ENCODE data around the gene SLX4IP. TPM values are rescaled to one million over a fixed set of nuclear protein-coding genes. Genes with fewer than 3 reads are reported as not detected.
A peak's percentile ranks its signal among the peaks of the same experiment; 100 is the strongest.
"Not testable (repeated sequence)": the region's sequence is repeated elsewhere in the genome, so short reads cannot be mapped to it uniquely, and the experiment has no call there.

The SLX4IP gene
- total RNA-seq, 1 donor from 2014 or later, result 6.3 TPM

DNA sequence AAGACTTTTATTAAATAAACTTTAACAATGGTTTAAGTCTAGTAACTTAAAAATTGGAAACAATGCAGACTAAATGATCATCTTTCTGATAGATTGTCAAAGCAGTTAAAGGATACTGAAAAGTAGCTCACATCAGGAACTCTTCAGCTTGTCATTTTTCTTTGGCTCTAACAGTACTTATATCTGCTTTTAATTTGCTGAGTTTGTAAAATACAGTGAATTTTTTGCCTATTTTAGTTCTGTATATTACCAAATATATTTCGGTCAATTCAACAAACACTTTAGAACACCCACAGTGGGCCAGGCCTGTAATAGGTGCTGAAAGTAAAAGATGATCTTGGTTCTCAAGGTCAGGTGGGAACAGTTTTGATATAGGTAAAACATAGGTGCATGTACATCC is 23.4 kb upstream of the SLX4IP start:
- intact Hi-C loops (cut with micrococcal nuclease), result no loop called here

DNA sequence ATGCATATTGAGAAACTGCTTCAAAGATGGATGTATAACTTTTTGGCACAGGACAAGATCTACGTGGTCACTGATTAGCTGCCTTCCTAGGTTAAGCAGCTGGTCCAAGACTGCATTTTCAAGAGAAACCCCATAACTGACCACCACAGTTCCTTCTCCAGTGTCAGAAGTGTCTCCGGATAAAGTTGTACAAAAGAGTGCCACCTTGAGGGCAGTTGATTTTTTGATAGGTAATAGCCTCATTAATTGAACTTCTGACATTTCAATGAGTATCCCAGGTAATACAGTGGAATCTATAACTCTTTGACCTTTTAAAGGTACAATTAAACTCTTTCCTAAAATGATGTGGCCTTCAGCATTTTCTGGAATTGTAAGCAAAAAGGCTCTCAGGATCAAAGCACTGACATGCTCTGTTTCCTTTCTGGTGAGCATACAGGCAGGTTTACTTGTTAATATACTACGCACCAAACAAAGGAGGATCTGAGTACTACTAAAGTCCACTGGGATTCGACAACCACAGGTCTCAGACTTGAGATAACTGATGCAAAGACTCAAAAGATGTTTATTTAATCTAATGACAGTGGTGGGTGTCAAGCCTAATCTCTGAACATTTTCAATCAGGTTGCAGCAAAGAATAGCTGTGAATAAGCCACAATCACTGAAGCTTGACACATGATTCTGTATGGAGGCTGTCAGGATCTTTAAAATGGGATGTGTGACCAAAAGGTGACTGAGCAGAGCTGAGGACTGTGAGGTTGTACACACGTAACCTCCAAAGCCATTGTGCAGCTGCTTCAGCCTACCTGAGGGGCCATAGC is 22.3 kb upstream of the SLX4IP start:
- Mint-ChIP-seq H3K27ac (no peak overlapping the region), H3K9me3 (no peaks in the 10 kb centered on the region), H3K36me3 (ENCODE audit: low read depth) (peaks cover 24% of the 10 kb centered on the region), H3K27me3 (ENCODE audit: low read depth) (no peaks in the 10 kb centered on the region), H3K4me3 (ENCODE audit: low read depth) (no peak overlapping the region), H3K4me1 (ENCODE audit: low read depth) (peaks cover 7% of the 10 kb centered on the region)
- intact Hi-C loops (cut with micrococcal nuclease), result no loop called here
- DNase-seq (ENCODE audit: low spot score), result no peak

More for the DNA sequence above, 23.4 kb upstream of the SLX4IP start:
- Mint-ChIP-seq H3K9me3 (no peaks in the 10 kb centered on the region), H3K27me3 (ENCODE audit: low read depth) (no peaks in the 10 kb centered on the region), H3K4me3 (ENCODE audit: low read depth) (no peak overlapping the region), H3K27ac (no peak overlapping the region), H3K4me1 (ENCODE audit: low read depth) (peaks cover 5% of the 10 kb centered on the region), H3K36me3 (ENCODE audit: low read depth) (peaks cover 19% of the 10 kb centered on the region)
- DNase-seq (ENCODE audit: low spot score), result no peak

DNA sequence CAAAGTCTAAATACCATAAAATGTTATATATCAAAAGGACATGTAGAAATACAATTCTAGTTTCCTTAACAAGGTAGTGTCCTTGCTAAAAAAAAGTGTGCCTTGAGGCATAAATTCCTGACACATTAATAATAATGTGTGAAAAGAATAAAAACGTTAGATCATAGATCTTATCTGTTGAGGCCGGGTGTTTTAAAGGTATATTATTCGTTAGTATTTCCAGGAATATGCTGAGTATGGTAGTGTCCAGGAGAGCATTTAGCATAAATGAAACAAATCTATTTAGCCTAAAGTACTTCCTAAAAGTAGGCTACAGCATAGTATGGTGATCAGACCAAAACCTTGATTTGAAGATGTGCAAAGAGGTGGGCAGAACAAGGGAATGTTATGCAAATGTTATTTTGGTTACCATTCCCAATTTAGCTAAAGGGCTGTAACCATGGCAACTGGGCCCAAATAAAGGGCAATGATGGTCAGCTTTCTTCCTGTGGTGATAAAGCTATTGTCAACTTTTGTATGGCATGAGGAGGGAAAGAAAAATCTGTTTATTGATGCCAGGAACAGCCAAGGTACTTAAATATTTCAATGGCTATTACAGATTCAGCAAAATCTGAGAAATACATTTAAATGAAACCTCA is 20.0 kb upstream of the SLX4IP start:
- no peaks in the 10 kb centered on the region for H3K27me3 Mint-ChIP-seq (ENCODE audit: low read depth)
- intact Hi-C loops (cut with micrococcal nuclease), result no loop called here
- H3K4me3 Mint-ChIP-seq (ENCODE audit: low read depth), result no peak overlapping the region
- peaks cover 31% of the 10 kb centered on the region for H3K36me3 Mint-ChIP-seq (ENCODE audit: low read depth)
- no peak overlapping the region for H3K27ac Mint-ChIP-seq
- H3K9me3 Mint-ChIP-seq, result no peaks in the 10 kb centered on the region
- H3K4me1 Mint-ChIP-seq (ENCODE audit: low read depth), result peaks cover 7% of the 10 kb centered on the region
- DNase-seq (ENCODE audit: low spot score), result no peak

DNA sequence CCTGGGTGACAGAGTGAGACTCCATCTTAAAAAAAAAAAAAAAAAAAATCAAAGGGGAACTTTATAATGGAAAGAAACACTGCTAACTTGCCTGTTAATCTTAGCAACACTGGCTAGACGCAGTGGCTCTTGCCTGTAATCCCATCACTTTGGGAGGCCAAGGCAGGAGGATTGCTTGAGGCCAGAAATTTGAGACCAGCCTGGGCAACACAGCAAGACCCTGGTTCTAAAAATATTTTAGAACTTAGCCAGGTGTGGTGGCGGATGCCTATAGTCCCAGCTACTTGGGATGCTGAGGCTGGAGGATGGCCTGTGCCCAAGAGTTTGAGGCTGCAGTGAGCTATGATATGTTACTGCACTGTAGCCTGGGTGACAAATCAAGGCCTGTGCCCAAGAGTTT is 17.9 kb upstream of the SLX4IP start:
- H3K4me3 Mint-ChIP-seq (ENCODE audit: low read depth); intact Hi-C loops (cut with micrococcal nuclease); DNase-seq (ENCODE audit: low spot score); H3K9me3 Mint-ChIP-seq; H3K27me3 Mint-ChIP-seq (ENCODE audit: low read depth); H3K27ac Mint-ChIP-seq; H3K4me1 Mint-ChIP-seq (ENCODE audit: low read depth): not testable (repeated sequence)
- peaks cover 31% of the 10 kb centered on the region for H3K36me3 Mint-ChIP-seq (ENCODE audit: low read depth)

DNA sequence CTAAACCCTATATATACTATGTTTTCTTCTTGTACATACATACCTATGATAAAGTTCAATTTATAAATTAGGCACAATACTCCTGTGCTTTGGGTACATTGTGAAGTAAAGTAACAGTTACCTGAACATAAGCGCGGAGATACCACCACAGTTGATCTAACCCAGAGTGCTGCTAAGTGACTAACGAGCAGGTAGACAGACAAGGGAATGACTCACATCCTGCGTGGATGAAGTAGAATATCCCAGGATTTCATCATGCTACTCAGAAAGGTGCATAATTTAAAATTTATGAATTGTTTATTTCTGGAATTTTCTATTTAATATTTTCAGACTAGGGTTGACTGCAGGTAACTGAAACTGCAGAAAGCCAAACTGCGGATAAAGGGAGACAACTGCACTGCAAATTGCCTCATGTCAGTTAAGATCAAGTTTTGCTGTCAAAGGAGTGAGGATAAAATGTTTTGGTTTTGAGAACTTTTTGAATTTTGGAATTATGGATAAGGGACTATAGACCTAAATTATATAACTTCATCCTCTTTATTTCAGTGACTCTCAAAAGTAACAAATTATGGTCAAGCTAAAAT is 15.5 kb upstream of the SLX4IP start:
- Mint-ChIP-seq H3K36me3 (ENCODE audit: low read depth) (peaks cover 37% of the 10 kb centered on the region), H3K27me3 (ENCODE audit: low read depth) (no peaks in the 10 kb centered on the region), H3K27ac (no peak overlapping the region), H3K4me1 (ENCODE audit: low read depth) (peaks cover 10% of the 10 kb centered on the region), H3K9me3 (no peaks in the 10 kb centered on the region), H3K4me3 (ENCODE audit: low read depth) (no peak overlapping the region)
- intact Hi-C loops (cut with micrococcal nuclease), result loop anchor here (10.0 kb wide), 1 partner anchor 805 kb away; no protein-coding TSS in a partner anchor
- DNase-seq (ENCODE audit: low spot score), result no peak

DNA sequence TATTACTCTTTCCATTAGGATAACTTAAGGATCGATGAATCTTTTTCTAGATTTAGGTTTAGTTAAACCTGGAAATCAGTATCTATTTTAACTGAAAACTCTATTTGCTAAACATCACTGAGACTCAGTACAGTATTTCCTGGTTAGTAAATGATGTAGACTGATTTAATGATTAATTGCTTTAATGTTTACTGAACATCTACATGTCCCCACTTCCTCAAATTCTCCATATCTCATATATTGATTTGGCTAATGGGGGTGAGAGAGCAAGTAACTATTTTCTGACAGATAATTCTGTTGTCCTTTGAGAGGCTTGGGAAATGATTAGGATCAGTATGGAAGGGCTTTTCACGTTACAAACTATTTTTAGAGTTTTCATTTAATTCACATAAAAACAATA is 11.4 kb upstream of the SLX4IP start:
- Mint-ChIP-seq H3K27ac (no peak overlapping the region), H3K9me3 (no peaks in the 10 kb centered on the region), H3K4me1 (ENCODE audit: low read depth) (peaks cover 15% of the 10 kb centered on the region), H3K4me3 (ENCODE audit: low read depth) (no peak overlapping the region), H3K27me3 (ENCODE audit: low read depth) (no peaks in the 10 kb centered on the region), H3K36me3 (ENCODE audit: low read depth) (peaks cover 23% of the 10 kb centered on the region)
- no peak for DNase-seq (ENCODE audit: low spot score)
- intact Hi-C loops (cut with micrococcal nuclease), result loop anchor here (10.0 kb wide), 1 partner anchor 809 kb away; no protein-coding TSS in a partner anchor

DNA sequence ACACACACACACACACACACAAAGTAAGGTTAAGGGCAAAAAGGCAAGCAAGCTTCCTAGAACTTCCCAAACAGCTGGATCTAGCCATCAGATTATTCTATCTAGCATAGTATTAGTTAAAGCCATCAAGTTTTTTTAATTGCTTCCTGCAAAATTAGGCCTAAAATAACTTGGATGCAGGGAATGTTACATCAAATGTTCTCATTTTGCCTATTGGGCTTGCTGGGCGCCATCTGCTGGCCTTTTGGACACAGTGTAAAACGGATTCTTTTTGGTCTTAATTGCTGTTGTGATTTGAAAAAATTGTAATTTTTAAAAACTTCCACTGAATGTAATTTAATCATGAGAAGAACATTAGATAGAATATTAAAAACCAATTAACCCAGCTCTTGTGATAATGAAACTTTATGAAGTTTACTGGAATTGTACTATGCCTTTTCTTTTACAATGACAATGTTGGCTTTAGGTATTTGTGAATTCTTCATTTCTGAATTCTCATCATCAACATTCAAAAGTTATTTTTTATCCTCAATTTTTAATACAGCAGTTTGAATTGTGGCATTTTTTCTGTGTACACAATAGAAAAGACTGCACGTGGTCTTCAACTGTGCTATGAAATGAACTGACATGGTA is 7.9 kb upstream of the SLX4IP start:
- no peak overlapping the region for H3K4me3 Mint-ChIP-seq (ENCODE audit: low read depth)
- DNase-seq (ENCODE audit: low spot score), result no peak
- no peak overlapping the region for H3K27ac Mint-ChIP-seq
- intact Hi-C loops (cut with micrococcal nuclease), result loop anchor here (1.0 to 10.0 kb wide), 2 partner anchors 449 to 812 kb away; no protein-coding TSS in a partner anchor
- H3K36me3 Mint-ChIP-seq (ENCODE audit: low read depth), result peaks cover 12% of the 10 kb centered on the region
- H3K9me3 Mint-ChIP-seq, result no peaks in the 10 kb centered on the region
- peaks cover 42% of the 10 kb centered on the region for H3K4me1 Mint-ChIP-seq (ENCODE audit: low read depth)
- no peaks in the 10 kb centered on the region for H3K27me3 Mint-ChIP-seq (ENCODE audit: low read depth)

DNA sequence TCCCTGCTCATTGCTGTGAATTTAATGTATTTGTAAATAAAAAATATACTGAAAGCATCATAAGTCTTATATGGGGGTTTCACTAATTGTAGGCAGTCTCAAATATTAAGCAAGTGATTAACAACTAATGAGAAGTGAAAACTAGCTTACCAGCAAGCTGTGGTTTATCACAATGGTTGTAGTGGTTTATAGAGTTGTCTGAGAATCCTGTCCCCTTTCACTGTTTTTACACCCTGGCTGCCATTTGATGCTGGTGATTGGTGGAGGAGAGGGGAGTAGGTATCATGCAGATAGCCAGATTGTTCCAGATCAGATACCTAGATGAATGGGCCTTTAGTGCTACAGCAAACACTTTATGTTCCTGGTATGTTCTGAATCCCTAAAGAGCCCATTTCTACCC is 7.1 kb upstream of the SLX4IP start:
- Mint-ChIP-seq H3K36me3 (ENCODE audit: low read depth) (peaks cover 10% of the 10 kb centered on the region), H3K4me1 (ENCODE audit: low read depth) (peaks cover 42% of the 10 kb centered on the region), H3K27ac (no peak overlapping the region), H3K27me3 (ENCODE audit: low read depth) (no peaks in the 10 kb centered on the region), H3K4me3 (ENCODE audit: low read depth) (no peak overlapping the region), H3K9me3 (no peaks in the 10 kb centered on the region)
- intact Hi-C loops (cut with micrococcal nuclease), result loop anchor here (10.0 kb wide), 1 partner anchor 813 kb away; no protein-coding TSS in a partner anchor
- no peak for DNase-seq (ENCODE audit: low spot score)

DNA sequence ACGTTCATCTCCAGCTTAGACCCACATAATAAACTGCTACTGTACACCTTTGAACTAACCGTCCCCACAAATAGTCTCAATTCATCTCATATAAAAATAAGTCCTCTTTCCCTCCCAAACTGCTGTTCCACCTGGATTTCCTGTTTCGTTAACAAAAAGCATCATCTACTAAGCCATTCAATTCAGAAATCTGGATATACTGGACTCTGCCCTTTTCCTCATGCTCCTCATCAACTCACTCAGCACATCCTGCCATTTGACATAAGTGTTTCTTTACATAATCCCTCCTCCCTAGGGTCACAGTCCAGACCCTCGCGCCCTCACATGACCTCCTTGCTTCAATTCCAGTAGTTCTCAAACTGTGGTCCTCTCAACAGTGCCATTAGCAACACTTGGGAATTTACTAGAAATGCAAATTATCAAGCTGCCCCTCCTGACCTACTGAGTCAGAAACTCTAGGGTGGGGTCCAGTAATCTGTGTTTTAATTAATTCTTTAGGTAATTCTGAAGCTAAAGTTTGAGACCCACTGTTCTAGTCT is 5.6 kb upstream of the SLX4IP start:
- no peak overlapping the region for H3K27ac Mint-ChIP-seq
- H3K4me3 Mint-ChIP-seq (ENCODE audit: low read depth), result no peak overlapping the region
- no peak for DNase-seq (ENCODE audit: low spot score)
- H3K36me3 Mint-ChIP-seq (ENCODE audit: low read depth), result peaks cover 2% of the 10 kb centered on the region
- H3K27me3 Mint-ChIP-seq (ENCODE audit: low read depth), result no peaks in the 10 kb centered on the region
- intact Hi-C loops (cut with micrococcal nuclease), result loop anchor here (10.0 kb wide), 1 partner anchor 815 kb away; no protein-coding TSS in a partner anchor
- H3K9me3 Mint-ChIP-seq, result no peaks in the 10 kb centered on the region
- H3K4me1 Mint-ChIP-seq (ENCODE audit: low read depth), result peaks cover 43% of the 10 kb centered on the region

DNA sequence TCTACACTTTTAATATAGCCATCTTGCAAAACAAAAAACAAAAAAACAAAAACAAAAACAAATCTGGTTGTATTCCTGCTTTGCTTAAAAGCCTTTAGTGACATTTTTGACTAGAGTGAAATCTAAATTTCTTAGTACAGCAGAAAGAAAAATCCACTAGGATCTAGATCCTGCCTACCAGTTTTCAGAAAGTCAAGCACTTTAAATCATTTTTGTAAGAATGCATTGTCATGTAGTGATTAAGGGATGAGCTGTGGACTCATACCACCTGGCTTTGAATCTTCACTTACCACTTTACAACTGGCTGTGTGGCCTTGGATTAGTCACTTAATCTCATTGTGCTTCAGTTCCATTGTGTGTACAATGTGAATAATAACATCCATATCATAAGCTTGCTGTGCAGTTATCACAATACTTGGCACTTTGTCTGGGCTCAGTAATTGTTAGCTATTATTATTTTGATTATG is 5.1 kb upstream of the SLX4IP start:
- no peak overlapping the region for H3K4me3 Mint-ChIP-seq (ENCODE audit: low read depth)
- no peak overlapping the region for H3K27ac Mint-ChIP-seq
- intact Hi-C loops (cut with micrococcal nuclease), result loop anchor here (5.0 to 10.0 kb wide), 2 partner anchors 815 to 1462 kb away; no protein-coding TSS in a partner anchor
- peaks cover 43% of the 10 kb centered on the region for H3K4me1 Mint-ChIP-seq (ENCODE audit: low read depth)
- H3K9me3 Mint-ChIP-seq, result no peaks in the 10 kb centered on the region
- no peak for DNase-seq (ENCODE audit: low spot score)
- no peaks in the 10 kb centered on the region for H3K27me3 Mint-ChIP-seq (ENCODE audit: low read depth)
- H3K36me3 Mint-ChIP-seq (ENCODE audit: low read depth), result peaks cover 2% of the 10 kb centered on the region

DNA sequence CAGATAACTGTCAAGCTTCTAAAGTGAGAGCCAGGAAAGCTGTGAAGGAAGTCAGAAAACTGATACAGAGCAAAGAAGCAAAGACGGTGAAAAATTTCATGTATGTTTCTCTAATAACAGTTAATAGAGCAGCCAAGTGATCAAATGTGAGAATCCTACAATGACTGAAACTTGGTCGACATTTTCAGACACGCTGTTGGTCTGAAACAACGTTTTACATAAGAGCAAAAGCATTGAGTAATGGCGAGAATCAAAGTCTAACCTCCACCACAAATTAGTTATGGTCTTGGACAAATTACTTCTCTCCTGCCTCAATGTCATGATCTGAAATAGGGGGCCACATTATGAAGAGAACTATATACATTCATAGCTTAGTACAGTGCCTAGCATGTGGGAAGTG is 4.4 kb upstream of the SLX4IP start:
- Mint-ChIP-seq H3K36me3 (ENCODE audit: low read depth) (peaks cover 2% of the 10 kb centered on the region), H3K9me3 (no peaks in the 10 kb centered on the region), H3K4me3 (ENCODE audit: low read depth) (no peak overlapping the region), H3K27ac (no peak overlapping the region), H3K27me3 (ENCODE audit: low read depth) (no peaks in the 10 kb centered on the region), H3K4me1 (ENCODE audit: low read depth) (peaks cover 45% of the 10 kb centered on the region)
- DNase-seq (ENCODE audit: low spot score), result no peak
- intact Hi-C loops (cut with micrococcal nuclease), result loop anchor here (5.0 kb wide), 1 partner anchor 1462 kb away; no protein-coding TSS in a partner anchor

DNA sequence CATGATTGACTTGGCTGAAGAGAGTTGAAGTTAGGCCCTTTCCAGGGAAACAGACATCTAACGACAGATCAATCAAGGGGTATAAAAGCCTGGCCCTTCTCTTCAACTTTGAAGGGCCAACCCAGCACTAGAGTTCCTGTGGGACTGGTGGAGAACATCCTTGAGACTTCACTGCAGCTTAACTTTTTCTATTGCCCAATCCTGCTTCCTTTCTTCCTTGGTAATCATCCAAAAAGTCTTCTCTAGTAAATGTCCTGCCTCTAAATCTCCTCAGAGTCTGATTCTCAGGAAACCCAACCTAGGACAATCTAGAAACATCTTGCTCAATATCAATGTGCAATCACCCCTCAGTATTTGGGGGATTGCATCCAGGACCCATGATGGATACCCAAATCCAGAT is 3.0 kb upstream of the SLX4IP start:
- Mint-ChIP-seq H3K4me3 (ENCODE audit: low read depth) (peak overlapping the region; percentile 6), H3K27me3 (ENCODE audit: low read depth) (no peaks in the 10 kb centered on the region), H3K4me1 (ENCODE audit: low read depth) (peaks cover 56% of the 10 kb centered on the region), H3K9me3 (no peaks in the 10 kb centered on the region), H3K36me3 (ENCODE audit: low read depth) (no peaks in the 10 kb centered on the region), H3K27ac (no peak overlapping the region)
- intact Hi-C loops (cut with micrococcal nuclease), result loop anchor here (5.0 kb wide), 1 partner anchor 1460 kb away; no protein-coding TSS in a partner anchor
- no peak for DNase-seq (ENCODE audit: low spot score)

Data from activated T-helper 2 cell treated with anti-CD3 and anti-CD28 coated beads, Interferon-gamma antibody, Interleukin-2, Interleukin-4, amounts not matched to agents 10 μg/mL and 5 μg/mL and 100 μg/mL, durations not matched to agents 14 hours and 24 hours and 36 hours (primary cell).